IPS-18c (cell line): Measurements from ENCODE around the gene PLEKHF1.
"Not testable (repeated sequence)": the region's sequence is repeated elsewhere in the genome, so short reads cannot be mapped to it uniquely, and the experiment has no call there.

Experiments used
- H3K4me3 ChIP-seq: 2 replicates; pipeline ENCODE4 v1.7.0; 2013; ENCODE audit warnings: low read depth, mild to moderate bottlenecking, low read length, moderate library complexity; ENCODE audit not compliant: insufficient read depth
- H3K9me3 ChIP-seq: one replicate; pipeline ENCODE4 v1.6.1; 2013; ENCODE audit warnings: mild to moderate bottlenecking, low read length, moderate library complexity; ENCODE audit not compliant: control insufficient read depth, insufficient read depth

The PLEKHF1 gene

GRCh38 chr19:29655648-29656335 lies 9.5 kb upstream of the PLEKHF1 start:
- Histone ChIP-seq H3K4me3 (no peak overlapping the region), H3K9me3 (no peaks in the 10 kb centered on the region)

GRCh38 chr19:29658221-29658991 lies 6.9 kb upstream of the PLEKHF1 start:
- Histone ChIP-seq H3K4me3 (no peak overlapping the region), H3K9me3 (no peaks in the 10 kb centered on the region)

GRCh38 chr19:29660835-29661234 lies 4.4 kb upstream of the PLEKHF1 start:
- Histone ChIP-seq H3K4me3 (no peak overlapping the region), H3K9me3 (peaks cover 4% of the 10 kb centered on the region)

GRCh38 chr19:29662278-29662603 lies 3.0 kb upstream of the PLEKHF1 start:
- Histone ChIP-seq H3K4me3 (no peak overlapping the region), H3K9me3 (peaks cover 4% of the 10 kb centered on the region)

GRCh38 chr19:29662604-29663404 lies 2.5 kb upstream of the PLEKHF1 start:
- Histone ChIP-seq H3K4me3 (no peak overlapping the region), H3K9me3 (peaks cover 4% of the 10 kb centered on the region)

- H3K4me3 ChIP-seq = no peak overlapping the region
- peaks cover 4% of the 10 kb centered on the region for H3K9me3 ChIP-seq
Measured at GRCh38 chr19:29663861-29664752, 1.2 kb upstream of the PLEKHF1 start.

GRCh38 chr19:29664753-29665214 lies 477 bp upstream of the PLEKHF1 start:
- Histone ChIP-seq H3K9me3 (peaks cover 4% of the 10 kb centered on the region), H3K4me3 (peak overlapping the region; percentile 81; the same call in 1 of the 2 replicates)

GRCh38 chr19:29665826-29666577 lies 741 bp downstream of the PLEKHF1 start:
- H3K9me3 ChIP-seq = peaks cover 4% of the 10 kb centered on the region
- H3K4me3 ChIP-seq = peak overlapping the region; percentile 81

- H3K9me3 ChIP-seq = peaks cover 4% of the 10 kb centered on the region
- H3K4me3 ChIP-seq = peak overlapping the region; percentile 81; the same call in 1 of the 2 replicates
Measured at GRCh38 chr19:29666578-29667386, 1.5 kb downstream of the PLEKHF1 start.

- peaks cover 4% of the 10 kb centered on the region for H3K9me3 ChIP-seq
- no peak overlapping the region for H3K4me3 ChIP-seq
Measured at GRCh38 chr19:29667387-29667783, 2.1 kb downstream of the PLEKHF1 start.

GRCh38 chr19:29667901-29668341 lies 2.7 kb downstream of the PLEKHF1 start:
- no peak overlapping the region for H3K4me3 ChIP-seq
- H3K9me3 ChIP-seq = peaks cover 4% of the 10 kb centered on the region

GRCh38 chr19:29668746-29669609 lies 3.7 kb downstream of the PLEKHF1 start:
- H3K9me3 ChIP-seq = peaks cover 4% of the 10 kb centered on the region
- no peak overlapping the region for H3K4me3 ChIP-seq

- no peak overlapping the region for H3K4me3 ChIP-seq
- peaks cover 6% of the 10 kb centered on the region for H3K9me3 ChIP-seq
Measured at GRCh38 chr19:29670255-29670654, 5.0 kb downstream of the PLEKHF1 start.

GRCh38 chr19:29671026-29671392 lies 5.7 kb downstream of the PLEKHF1 start:
- not testable (repeated sequence) for H3K9me3 ChIP-seq, H3K4me3 ChIP-seq
